Measurements from ENCODE around the gene ARID4B.

GRCh38 chr1:235229868-235230267 is 98.1 kb downstream of the ARID4B start:
- TF ChIP-seq, protein P1, sequence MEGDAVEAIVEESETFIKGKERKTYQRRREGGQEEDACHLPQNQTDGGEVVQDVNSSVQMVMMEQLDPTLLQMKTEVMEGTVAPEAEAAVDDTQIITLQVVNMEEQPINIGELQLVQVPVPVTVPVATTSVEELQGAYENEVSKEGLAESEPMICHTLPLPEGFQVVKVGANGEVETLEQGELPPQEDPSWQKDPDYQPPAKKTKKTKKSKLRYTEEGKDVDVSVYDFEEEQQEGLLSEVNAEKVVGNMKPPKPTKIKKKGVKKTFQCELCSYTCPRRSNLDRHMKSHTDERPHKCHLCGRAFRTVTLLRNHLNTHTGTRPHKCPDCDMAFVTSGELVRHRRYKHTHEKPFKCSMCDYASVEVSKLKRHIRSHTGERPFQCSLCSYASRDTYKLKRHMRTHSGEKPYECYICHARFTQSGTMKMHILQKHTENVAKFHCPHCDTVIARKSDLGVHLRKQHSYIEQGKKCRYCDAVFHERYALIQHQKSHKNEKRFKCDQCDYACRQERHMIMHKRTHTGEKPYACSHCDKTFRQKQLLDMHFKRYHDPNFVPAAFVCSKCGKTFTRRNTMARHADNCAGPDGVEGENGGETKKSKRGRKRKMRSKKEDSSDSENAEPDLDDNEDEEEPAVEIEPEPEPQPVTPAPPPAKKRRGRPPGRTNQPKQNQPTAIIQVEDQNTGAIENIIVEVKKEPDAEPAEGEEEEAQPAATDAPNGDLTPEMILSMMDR (IDR thresholded peaks at IDR 0.05), result no peak
- TF ChIP-seq POLR2A (IDR thresholded peaks at IDR 0.05), result no peak

All from Peyer's patch (tissue), 4 donors.